ENCODE measurements around the gene OR6T1.

OR6T1 gene, protein sequence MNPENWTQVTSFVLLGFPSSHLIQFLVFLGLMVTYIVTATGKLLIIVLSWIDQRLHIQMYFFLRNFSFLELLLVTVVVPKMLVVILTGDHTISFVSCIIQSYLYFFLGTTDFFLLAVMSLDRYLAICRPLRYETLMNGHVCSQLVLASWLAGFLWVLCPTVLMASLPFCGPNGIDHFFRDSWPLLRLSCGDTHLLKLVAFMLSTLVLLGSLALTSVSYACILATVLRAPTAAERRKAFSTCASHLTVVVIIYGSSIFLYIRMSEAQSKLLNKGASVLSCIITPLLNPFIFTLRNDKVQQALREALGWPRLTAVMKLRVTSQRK

DNA sequence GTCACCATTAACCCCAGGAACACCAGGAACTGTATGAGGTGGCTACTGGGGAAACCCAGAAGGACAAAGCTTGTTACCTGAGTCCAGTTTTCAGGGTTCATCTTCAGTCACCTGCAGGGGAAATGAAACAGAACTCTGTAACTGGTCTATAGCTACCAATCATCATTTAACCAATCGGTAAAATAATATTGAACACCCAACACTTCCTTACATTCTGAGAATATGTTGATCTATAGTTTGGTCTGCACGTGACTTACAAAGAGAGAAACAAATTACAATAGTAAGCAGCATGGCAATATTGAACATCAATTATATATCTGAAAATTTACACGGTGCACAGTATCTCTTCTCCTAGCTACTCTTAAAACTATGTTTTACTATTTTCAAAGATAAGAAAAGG, at the start of gene OR6T1:
OR6T1 (minus strand) TSS at position 101 of the 400 bp plus-strand sequence; CDS start at position 101, 0 bp downstream.
- DNase-seq (ENCODE audit: low spot score): no peak

DNA sequence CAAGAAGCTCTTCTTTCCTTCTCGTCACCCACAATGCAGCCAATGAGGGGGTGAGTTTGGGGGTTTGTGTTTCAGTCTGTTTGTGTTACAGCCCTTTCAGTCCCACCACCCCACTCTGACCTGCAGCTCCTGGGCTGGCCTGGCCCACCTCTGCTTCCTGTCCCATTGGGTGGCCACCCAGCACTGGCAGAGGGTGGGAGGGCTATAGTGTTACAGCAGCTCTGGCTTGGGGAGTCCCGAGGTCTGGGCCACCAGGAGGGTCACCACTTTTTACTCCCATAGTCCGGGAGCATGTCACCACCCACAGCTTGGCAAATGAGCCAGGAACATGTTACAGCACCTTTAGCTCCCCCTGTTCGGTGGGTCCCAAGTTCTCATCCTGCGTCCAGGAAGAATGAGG, 35.7 kb upstream of the OR6T1 start:
- DNase-seq (ENCODE audit: low spot score): no peak

DNA sequence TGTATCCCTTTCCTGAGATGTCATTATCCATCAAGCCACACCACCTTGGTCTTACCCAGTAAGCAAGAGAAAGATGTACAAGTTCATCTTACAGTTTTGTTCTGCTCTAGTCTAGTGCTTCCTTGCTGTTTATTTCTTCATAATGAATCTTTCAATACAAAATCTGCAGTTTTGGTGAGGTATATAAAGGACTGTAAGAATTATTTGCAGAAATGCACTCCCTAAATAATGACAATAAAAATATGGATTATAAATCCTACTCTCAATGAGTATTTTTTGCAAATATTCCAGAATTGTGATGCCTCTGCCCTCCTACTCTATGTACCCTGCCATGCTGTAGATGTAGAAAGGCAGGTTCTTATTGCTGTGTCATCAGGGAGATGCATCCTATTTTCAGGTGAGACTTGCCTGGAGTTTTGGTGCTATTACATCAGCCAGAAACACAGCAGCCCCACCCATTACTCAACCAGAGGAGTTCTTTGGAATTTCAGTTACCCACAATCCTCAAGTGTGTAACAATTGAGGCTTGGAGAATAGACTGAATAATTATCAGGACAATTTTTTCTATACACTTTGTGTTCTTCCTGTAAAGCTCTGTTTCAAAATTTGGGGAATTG, 34.2 kb upstream of the OR6T1 start, which contains the start of gene OR10S1:
OR10S1 (minus strand) TSS at position 51 of the 617 bp plus-strand sequence. CDS start 117 bp downstream, outside the sequence.
- DNase-seq (ENCODE audit: low spot score): no peak

DNA sequence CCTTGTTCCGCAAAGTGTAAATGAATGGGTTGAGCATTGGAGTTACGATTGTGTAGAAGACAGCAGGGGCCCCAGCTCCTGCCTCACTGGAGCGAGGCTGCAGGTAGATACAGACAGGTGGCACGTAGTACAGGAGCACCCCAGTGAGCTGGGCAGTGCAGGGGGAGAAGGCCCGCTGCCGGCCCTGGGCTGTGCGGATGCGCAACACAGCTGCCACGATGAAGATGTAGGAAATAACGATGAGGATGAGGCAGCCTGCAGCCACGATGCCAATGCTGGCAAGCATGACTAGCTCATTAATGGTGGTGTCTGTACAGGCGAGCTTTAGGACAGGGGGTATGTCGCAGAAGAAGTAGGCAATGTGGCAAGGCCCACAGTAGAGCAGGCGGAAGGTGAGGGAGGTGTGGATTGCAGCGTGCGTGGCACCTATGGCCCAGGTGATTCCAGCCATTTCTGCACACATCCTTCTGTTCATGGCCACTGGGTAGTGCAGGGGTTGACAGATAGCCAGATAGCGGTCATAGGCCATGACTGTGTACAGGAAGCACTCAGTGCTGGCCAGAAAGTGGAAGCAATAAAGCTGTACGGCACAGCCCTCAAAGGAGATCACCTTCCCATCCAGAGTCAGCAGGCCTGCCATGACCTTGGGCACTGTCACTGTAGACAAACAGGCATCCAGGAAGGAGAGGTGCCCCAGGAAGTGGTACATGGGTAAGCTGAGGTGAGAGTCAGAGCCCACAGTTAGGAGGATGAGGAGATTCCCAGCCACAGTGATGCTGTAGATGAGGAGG, 33.3 kb upstream of the OR6T1 start:
- DNase-seq (ENCODE audit: low spot score): no peak

DNA sequence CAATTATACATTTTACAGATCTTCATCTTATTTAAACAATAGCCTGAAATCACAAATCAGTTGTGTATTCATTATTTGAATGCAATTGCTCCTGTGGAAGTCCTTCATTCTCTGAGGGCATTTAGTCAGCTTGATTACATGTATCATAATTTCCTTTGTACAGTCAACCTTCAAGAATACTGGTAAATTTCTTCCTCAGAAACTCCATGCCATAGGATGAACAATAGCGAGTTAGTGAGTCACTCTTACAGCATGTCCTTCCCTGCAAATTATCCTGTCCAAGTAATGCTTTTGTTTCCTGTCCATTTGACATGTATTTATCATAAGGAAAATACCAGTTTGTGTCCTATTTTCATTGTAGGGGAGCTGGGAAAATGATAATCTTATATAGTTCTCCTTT, 30.2 kb upstream of the OR6T1 start:
- DNase-seq (ENCODE audit: low spot score): peak; percentile 37

DNA sequence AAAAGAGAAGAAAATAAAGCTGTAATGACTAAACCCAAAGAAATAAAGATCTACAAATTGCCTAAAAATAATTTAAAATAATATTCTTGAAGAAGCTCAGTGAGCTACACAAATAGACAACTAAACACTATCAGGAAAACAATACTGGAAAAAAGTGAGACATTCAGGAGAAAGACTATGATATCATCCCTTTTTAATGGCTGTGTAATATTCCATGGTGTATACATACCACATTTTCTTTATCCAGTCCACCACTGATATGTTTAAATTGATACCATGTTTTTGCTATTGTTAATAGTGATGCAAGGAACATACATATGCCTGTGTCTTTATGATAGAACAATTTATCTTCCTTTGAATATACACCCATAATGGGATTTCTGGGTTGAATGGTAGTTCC, 13.1 kb upstream of the OR6T1 start:
- DNase-seq (ENCODE audit: low spot score): no peak

DNA sequence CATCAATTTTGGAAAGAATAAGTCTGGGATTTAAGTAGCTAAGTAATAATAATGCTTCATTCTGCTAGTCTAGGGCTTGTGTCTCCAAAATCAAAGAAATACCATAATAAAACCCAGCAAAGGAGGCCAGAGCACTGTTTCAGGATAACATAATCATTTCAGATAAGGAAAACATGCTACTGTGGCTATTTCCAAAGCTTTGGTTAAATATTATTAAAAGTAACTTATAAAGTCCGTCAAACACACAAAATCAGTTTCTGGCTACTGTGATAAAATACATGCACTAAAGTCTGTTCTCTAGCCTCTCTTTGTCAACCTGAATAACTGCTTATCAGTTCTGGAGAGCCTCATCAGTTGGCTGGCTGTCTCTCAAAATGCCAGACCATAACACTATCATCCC, 1.5 kb upstream of the OR6T1 start:
- no peak for DNase-seq (ENCODE audit: low spot score)

DNA sequence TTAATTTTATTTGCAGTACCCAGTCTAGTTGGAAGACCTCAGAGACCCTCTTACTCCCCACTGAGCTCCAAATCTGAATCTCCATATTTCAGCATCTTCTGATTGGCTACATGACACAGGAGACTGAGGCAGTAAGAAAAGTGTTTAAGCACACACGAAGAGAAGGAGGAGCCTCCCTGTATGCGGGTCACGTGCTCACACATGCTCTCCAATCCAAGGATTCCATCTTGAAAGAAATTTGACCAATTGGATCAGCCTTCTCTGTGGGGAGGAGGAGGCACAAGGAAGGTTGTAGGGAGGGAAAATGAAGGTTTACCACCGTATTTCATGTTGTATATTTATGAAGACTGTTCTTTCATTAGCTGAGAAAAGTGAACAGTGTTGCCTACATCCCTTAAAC, 1.2 kb downstream of the OR6T1 start:
- DNase-seq (ENCODE audit: low spot score): no peak

DNA sequence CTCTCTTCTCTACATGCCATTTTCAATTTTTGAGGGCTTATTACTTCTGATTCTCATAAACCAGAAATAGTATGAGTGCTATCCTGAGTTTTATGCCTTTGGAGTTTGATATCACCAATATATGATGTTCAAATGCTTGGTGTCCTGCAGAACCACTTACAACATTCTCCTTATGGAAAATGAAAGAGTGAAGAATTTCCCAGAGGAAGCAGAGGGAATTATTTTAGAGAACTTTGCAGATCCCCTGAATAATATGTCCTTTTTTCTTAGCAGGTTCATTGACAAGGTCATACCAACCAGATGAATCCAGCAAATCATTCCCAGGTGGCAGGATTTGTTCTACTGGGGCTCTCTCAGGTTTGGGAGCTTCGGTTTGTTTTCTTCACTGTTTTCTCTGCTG, 4.3 kb downstream of the OR6T1 start, which contains the start of gene OR4D5:
OR4D5 (plus strand) TSS at position 301 of the 400 bp plus-strand sequence; CDS start at position 301, 0 bp downstream.
- DNase-seq (ENCODE audit: low spot score): no peak

DNA sequence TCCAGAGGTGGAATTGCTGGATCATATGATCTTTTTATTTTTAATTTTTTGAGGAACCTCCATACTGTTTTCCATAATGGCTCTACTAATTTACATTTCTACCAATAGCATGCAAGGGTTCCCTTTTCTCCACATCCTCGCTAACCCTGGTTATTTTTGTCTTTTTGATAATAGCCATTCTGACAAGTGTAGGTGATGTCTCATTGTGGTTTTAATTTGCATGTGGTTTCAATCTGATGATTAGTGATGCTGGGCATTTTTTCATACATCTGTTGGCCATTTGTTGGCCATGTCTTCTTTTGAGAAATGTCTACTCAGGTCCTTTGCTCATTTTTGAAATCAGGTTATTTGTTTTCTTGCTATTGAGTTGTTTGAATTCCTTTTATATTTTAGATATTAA, 19.6 kb downstream of the OR6T1 start:
- no peak for DNase-seq (ENCODE audit: low spot score)

DNA sequence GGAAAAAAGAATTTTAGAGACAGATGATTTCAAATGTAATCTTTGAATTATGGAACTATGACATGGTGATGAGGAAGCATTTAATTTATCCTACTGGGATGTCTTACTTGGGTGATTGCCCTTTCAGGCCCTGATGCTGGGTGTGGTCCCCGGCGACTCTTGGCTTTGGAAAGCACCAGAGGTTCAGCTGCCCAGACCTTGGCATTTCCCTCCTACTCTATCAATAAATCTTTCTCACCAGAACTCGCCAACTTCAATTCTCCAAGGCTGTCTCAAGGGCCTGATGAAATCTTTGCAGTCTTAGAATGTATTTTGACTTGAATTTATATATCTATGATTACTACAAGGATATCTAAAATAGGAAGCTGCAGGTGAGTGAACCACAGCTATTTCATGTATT, 22.7 kb downstream of the OR6T1 start:
- DNase-seq (ENCODE audit: low spot score): no peak

DNA sequence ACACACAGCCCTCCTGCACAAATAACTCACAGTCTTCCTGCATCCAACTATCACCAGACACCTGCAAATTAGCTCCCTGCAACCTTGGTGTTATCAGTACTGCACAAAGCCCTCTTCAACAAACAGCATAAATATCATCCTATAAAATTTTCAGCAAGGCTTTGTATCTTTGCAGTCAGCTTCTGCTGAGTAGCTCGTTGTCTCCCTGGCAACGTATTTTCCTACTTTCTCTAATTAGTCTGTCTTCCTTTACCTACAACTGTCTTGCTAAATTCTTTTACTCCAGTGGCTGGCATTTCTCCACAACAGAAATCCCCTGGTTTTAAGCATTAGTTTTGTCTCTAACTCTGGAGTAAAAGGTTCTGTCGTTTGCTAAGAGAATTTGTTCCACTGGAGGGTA, 37.8 kb downstream of the OR6T1 start:
- DNase-seq (ENCODE audit: low spot score): no peak

DNA sequence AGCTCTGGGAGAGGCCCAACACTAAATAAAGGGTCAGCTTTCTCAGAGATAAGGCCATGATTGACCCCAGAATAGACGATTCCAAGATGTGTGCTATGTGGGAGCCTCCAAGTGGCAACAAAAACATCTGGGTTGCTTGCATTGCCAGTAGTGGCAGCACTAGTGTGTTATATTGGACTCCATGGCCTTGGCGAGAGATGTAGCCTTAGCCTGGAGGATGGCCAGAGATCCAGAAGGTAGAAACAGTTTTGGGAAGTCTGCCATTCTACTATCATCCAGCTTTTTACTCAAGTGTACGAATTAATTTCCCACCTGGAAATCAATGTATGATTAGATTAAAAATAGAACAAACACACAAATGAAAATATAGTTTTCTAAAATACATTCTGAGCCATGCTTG, 38.7 kb downstream of the OR6T1 start:
- no peak for DNase-seq (ENCODE audit: low spot score)

DNA sequence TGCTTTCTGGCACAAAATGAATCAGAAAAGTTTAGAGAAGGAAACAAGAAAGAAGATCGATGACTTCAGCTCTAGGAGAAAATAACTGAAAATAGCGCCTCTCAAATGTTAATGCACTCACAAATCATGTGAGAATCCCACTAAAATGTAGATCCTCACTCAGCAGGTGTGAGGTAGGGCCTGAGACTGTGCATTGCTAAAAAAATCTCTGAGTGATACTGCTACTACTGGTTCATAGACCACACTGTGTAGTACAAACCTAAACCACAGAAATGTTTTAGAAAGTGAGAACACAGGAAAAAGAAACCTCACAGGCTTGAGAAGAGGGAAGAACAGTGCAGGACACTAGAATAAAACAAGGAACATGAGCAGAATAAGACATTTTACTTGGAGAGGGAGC, 39.7 kb downstream of the OR6T1 start:
- no peak for DNase-seq (ENCODE audit: low spot score)

DNA sequence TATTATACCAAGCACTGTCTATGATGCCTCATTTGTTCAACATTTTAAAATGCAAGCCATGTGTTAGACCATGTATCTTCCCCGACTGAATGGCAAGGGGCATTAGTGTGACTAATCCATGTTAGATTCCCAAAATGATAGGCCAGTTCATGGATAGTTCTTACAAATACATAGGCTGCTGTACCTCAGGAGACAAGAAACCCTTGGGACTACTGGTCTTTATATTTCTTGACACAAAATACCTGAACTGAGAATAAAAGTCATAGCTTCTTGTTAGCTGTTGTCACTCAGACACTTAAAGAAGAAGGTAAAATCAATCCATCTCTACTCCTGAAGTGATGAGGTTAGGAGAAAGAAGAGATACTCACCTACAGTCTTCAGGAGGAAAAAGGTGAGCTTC, 41.8 kb downstream of the OR6T1 start, which contains the start of gene OR8D4:
OR8D4 (plus strand) TSS at position 301 of the 400 bp plus-strand sequence. CDS start 4,265 bp downstream, outside the sequence.
- no peak for DNase-seq (ENCODE audit: low spot score)

DNA sequence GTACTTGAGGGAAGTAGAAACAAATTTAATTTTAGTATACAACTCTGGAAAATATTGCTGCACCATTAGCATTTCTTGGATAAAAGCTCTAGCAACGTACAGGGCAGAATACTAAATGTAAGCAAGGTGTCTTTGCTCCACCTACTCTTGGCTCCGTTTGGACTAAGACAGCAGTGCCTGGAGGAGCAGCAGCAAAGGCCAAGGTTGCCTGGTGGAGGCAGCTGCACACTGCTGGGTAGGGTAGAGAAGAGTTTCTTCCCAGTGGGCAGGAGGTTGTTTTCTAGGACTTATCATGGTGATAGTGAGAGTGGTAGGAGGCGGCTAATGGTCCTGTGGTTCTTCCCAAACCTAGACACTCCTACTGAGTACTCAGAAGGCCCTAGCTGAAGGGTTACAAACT, 43.8 kb downstream of the OR6T1 start:
- DNase-seq (ENCODE audit: low spot score): no peak
